Neural cell (in vitro differentiated cells): ENCODE measurements around the gene CNKSR1. TPM values are rescaled to one million over a fixed set of nuclear protein-coding genes. Genes with fewer than 3 reads are reported as not detected.

ENCODE experiments used
- H2AFZ ChIP-seq: fragments of 200-600, 300-800 bp; sonication (generic), shearing (Covaris generic); 2 replicates; pipeline ENCODE4 v1.6.0; 2014; ENCODE audit warnings: low read depth, mild to moderate bottlenecking, antibody characterized with exemption, low read length, moderate library complexity
- H3F3A ChIP-seq: fragments of 200-600 bp; shearing (Covaris generic); 2 replicates; pipeline ENCODE4 v1.6.1; 2016; ENCODE audit warnings: mild to moderate bottlenecking, moderate library complexity, mixed read lengths, antibody characterized with exemption, low read length; ENCODE audit not compliant: insufficient read depth, poor library complexity, severe bottlenecking
- H3K27ac ChIP-seq: fragments of 200-600, 300-800 bp; sonication (generic), shearing (Covaris generic); 2 replicates; pipeline ENCODE4 v1.5.1; 2014; ENCODE audit warnings: mild to moderate bottlenecking, low read length, moderate library complexity
- H3K27me3 ChIP-seq: fragments of 300-800, 200-600 bp; sonication (generic), shearing (Covaris generic); 2 replicates; pipeline ENCODE4 v1.6.0; 2014; ENCODE audit warnings: mild to moderate bottlenecking, low read depth, low read length, moderate library complexity; ENCODE audit not compliant: insufficient read depth
- H3K36me3 ChIP-seq: fragments of 300-800, 200-600 bp; sonication (generic), shearing (Covaris generic); 2 replicates; pipeline ENCODE4 v1.5.1; 2014; ENCODE audit warnings: mild to moderate bottlenecking, antibody characterized with exemption, low read length, moderate library complexity; ENCODE audit not compliant: insufficient read depth
- H3K4me2 ChIP-seq: fragments of 300-800, 200-600 bp; sonication (generic), shearing (Covaris generic); 2 replicates; pipeline ENCODE4 v1.6.0; 2014; ENCODE audit warnings: mild to moderate bottlenecking, low read length
- H3K4me3 ChIP-seq: fragments of 300-800, 200-600 bp; sonication (generic), shearing (Covaris generic); 2 replicates; pipeline ENCODE4 v1.5.1; 2014; ENCODE audit warnings: mild to moderate bottlenecking, low read length, moderate library complexity
- H3K79me2 ChIP-seq: fragments of 200-600 bp; shearing (Covaris generic); replicated peaks from 2 replicates; pipeline ENCODE4 v1.6.0; 2014; ENCODE audit warnings: mild to moderate bottlenecking, low read length, moderate library complexity; ENCODE audit not compliant: insufficient read depth
- H3K9ac ChIP-seq: fragments of 300-800, 200-600 bp; sonication (generic), shearing (Covaris generic); 2 replicates; pipeline ENCODE4 v1.6.1; 2016; ENCODE audit warnings: mild to moderate bottlenecking, low read length, mixed read lengths
- H3K9me2 ChIP-seq: fragments of 200-600 bp; shearing (Covaris generic); 2 replicates; pipeline ENCODE4 v1.6.1; 2016; ENCODE audit warnings: mild to moderate bottlenecking, low read length, mixed read lengths; ENCODE audit not compliant: insufficient read depth
- H3K9me3 ChIP-seq: fragments of 200-600, 300-800 bp; sonication (generic), shearing (Covaris generic); 2 replicates; pipeline ENCODE4 v1.6.1; 2016; ENCODE audit warnings: mild to moderate bottlenecking, mixed run types, low read length, moderate library complexity, mixed read lengths
- H4K20me1 ChIP-seq: fragments of 200-600 bp; shearing (Covaris generic); 2 replicates; pipeline ENCODE4 v1.6.1; 2016; ENCODE audit warnings: mild to moderate bottlenecking, mixed run types; ENCODE audit not compliant: insufficient read depth
- CTCF ChIP-seq: fragments of 450-650 bp; IDR thresholded peaks from 2 replicates; pipeline ENCODE4 v1.5.1; 2014; ENCODE audit warnings: antibody characterized with exemption, mild to moderate bottlenecking, moderate library complexity; ENCODE audit not compliant: poor library complexity, severe bottlenecking
- EP300 ChIP-seq: fragments of 450-650 bp; conservative IDR thresholded peaks from 2 replicates; pipeline ENCODE4 v1.6.1; 2014; ENCODE audit warnings: antibody characterized with exemption, mild to moderate bottlenecking, moderate library complexity; ENCODE audit not compliant: poor library complexity, severe bottlenecking
- EZH2 ChIP-seq: fragments of 200-600, 300-800 bp; shearing (Covaris generic), sonication (generic); IDR thresholded peaks from 2 replicates; pipeline ENCODE4 v1.6.1; 2014; ENCODE audit warnings: antibody characterized with exemption, low read length, borderline replicate concordance, mild to moderate bottlenecking; ENCODE audit not compliant: insufficient read depth, poor library complexity, severe bottlenecking
- MXI1 ChIP-seq: fragments of 450-650 bp; conservative IDR thresholded peaks from 2 replicates; pipeline ENCODE4 v1.6.1; 2014; ENCODE audit warnings: antibody characterized with exemption, mild to moderate bottlenecking; ENCODE audit not compliant: poor library complexity, severe bottlenecking
- POLR2AphosphoS5 ChIP-seq: IDR thresholded peaks from 2 replicates; pipeline ENCODE4 v1.6.1; 2012
- RAD21 ChIP-seq: fragments of 450-650 bp; conservative IDR thresholded peaks from 2 replicates; pipeline ENCODE4 v1.6.1; 2014; ENCODE audit warnings: antibody characterized with exemption, mild to moderate bottlenecking, moderate library complexity
- REST ChIP-seq: IDR thresholded peaks from 2 replicates; pipeline ENCODE4 v1.6.1; 2012; ENCODE audit warnings: borderline replicate concordance
- SMC3 ChIP-seq: fragments of 450-650 bp; conservative IDR thresholded peaks from 2 replicates; pipeline ENCODE4 v1.6.1; 2014; ENCODE audit warnings: antibody characterized with exemption, mild to moderate bottlenecking, moderate library complexity; ENCODE audit not compliant: poor library complexity
- TAF1 ChIP-seq: IDR thresholded peaks from 2 replicates; pipeline ENCODE4 v1.6.1; 2012; ENCODE audit warnings: low read depth
- polyA plus RNA-seq: library from polyadenylated mRNA; depleted of rRNA; stranded (reverse); fragments of >200 nt; gene quantifications from 2 replicates; pipeline ENCODE4 v1.2.3, GENCODE V29; 2014

The CNKSR1 gene
- polyA plus RNA-seq, 1 donor from 2014 or later, result 7.8 TPM

- H3K36me3 ChIP-seq, result no peaks in the 10 kb centered on the region
- no peak overlapping the region for H3K27ac ChIP-seq
- no peak overlapping the region for H3K9ac ChIP-seq
- no peaks in the 10 kb centered on the region for H3F3A ChIP-seq
- no peak overlapping the region for H3K4me3 ChIP-seq
- H3K79me2 ChIP-seq, result no peaks in the 10 kb centered on the region
- no peak overlapping the region for H2AFZ ChIP-seq
- H3K4me2 ChIP-seq, result no peak overlapping the region
- no peaks in the 10 kb centered on the region for H3K27me3 ChIP-seq
- no peaks in the 10 kb centered on the region for H3K9me2 ChIP-seq
- TF ChIP-seq REST (no peak), EP300 (no peak), EZH2 (no peak), CTCF (no peak), MXI1 (no peak), RAD21 (no peak), POLR2AphosphoS5 (no peak), TAF1 (no peak), SMC3 (no peak)
- no peaks in the 10 kb centered on the region for H4K20me1 ChIP-seq
- no peaks in the 10 kb centered on the region for H3K9me3 ChIP-seq
Observed at GRCh38 chr1:26197813-26198212, 20.5 kb downstream of the CNKSR1 start.

GRCh38 chr1:26200413-26200812 is 23.1 kb downstream of the CNKSR1 start:
- TF ChIP-seq REST (no peak), EZH2 (no peak)
- Histone ChIP-seq H3K27ac (no peak overlapping the region), H3K9me3 (no peaks in the 10 kb centered on the region), H4K20me1 (no peaks in the 10 kb centered on the region), H3K9me2 (no peaks in the 10 kb centered on the region), H3K4me2 (no peak overlapping the region), H2AFZ (no peak overlapping the region), H3F3A (no peaks in the 10 kb centered on the region), H3K27me3 (no peaks in the 10 kb centered on the region), H3K4me3 (no peak overlapping the region), H3K36me3 (no peaks in the 10 kb centered on the region), H3K79me2 (no peaks in the 10 kb centered on the region), H3K9ac (no peak overlapping the region)
